Ovary (tissue), 3 donors: ENCODE measurements around the gene TGFB2.

Experiments used
- CTCF ChIP-seq, 3 donors: fragments of 450-650 bp in 2 of 3; fragments of 200-600 bp in 1 of 3; IDR thresholded peaks; one replicate each; pipeline versions ENCODE4 v1.5.1 to v1.8.0; 2016 to 2022; ENCODE audit warnings: antibody characterized with exemption in 3 of 3, mild to moderate bottlenecking in 1 of 3
- EP300 ChIP-seq: sonication (generic); formaldehyde crosslinking; IDR thresholded peaks from one replicate; pipeline ENCODE4 v1.6.1; 2017; ENCODE audit warnings: antibody characterized with exemption
- POLR2A ChIP-seq: fragments of 450-650 bp; IDR thresholded peaks from one replicate; pipeline ENCODE4 v1.6.1; 2017; ENCODE audit warnings: antibody characterized with exemption, mild to moderate bottlenecking, moderate library complexity
- donor health status: DM: no; HTN: no; CAD: no.

GRCh38 chr1:218488531-218488930 lies 143.4 kb downstream of the TGFB2 start:
- TF ChIP-seq POLR2A (no peak), CTCF (IDR thresholded peaks at IDR 0.05) (no peak), EP300 (no peak)
